WERI-Rb-1 (cell line): Measurements from ENCODE around the gene FAM131A.

Source experiments
- DNase-seq: peaks from one replicate; pipeline ENCODE4 v3.0.0-alpha.2; 2020
- H3K27ac ChIP-seq: fragments of 250-450 bp; sonication (Bioruptor Pico); 2 replicates; pipeline ENCODE4 v1.5.1; 2020; ENCODE audit warnings: mild to moderate bottlenecking, moderate library complexity
- H3K27me3 ChIP-seq: fragments of 250-450 bp; sonication (Bioruptor Pico); 2 replicates; pipeline ENCODE4 v1.5.1; 2021; ENCODE audit warnings: mild to moderate bottlenecking, low read depth, moderate library complexity; ENCODE audit not compliant: insufficient read depth, severe bottlenecking
- H3K36me3 ChIP-seq: fragments of 250-450 bp; sonication (Bioruptor Pico); 2 replicates; pipeline ENCODE4 v1.5.1; 2020; ENCODE audit warnings: mild to moderate bottlenecking, moderate library complexity
- H3K4me3 ChIP-seq: 2 replicates; pipeline ENCODE4 v1.5.1; 2011; ENCODE audit warnings: low read depth, mild to moderate bottlenecking, control low read depth, low read length
- H3K9me3 ChIP-seq: fragments of 250-450 bp; sonication (Bioruptor Pico); 2 replicates; pipeline ENCODE4 v1.5.1; 2021; ENCODE audit warnings: mild to moderate bottlenecking, moderate library complexity; ENCODE audit not compliant: severe bottlenecking
- TF ChIP-seq, protein P1 (sequence below): IDR thresholded peaks from 2 replicates; pipeline ENCODE4 v1.5.1; 2011; ENCODE audit warnings: low read depth, mild to moderate bottlenecking, control low read depth, inconsistent platforms, low read length

FAM131A gene

DNA sequence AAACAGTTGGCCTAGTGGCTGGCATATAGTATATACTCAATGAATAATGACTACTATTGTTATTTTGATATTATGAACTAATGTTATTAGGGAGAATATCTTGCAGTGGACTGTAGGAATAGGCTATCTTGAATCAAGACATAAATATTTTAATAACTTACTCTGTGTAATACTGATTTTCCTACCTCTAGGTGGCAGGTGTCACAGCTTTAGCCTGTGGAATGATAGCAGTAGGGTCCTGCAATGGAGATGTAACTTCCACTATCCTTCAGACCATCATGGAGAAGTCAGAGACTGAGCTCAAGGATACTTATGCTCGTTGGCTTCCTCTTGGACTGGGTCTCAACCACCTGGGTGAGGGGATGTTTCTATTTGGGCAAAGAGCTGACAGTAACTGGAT is 31.8 kb upstream of the FAM131A start:
- no peak overlapping the region for H3K27ac ChIP-seq
- no peaks in the 10 kb centered on the region for H3K9me3 ChIP-seq
- no peak overlapping the region for H3K4me3 ChIP-seq
- H3K36me3 ChIP-seq: peaks cover 85% of the 10 kb centered on the region
- DNase-seq: no peak
- no peaks in the 10 kb centered on the region for H3K27me3 ChIP-seq
- TF ChIP-seq, protein P1, sequence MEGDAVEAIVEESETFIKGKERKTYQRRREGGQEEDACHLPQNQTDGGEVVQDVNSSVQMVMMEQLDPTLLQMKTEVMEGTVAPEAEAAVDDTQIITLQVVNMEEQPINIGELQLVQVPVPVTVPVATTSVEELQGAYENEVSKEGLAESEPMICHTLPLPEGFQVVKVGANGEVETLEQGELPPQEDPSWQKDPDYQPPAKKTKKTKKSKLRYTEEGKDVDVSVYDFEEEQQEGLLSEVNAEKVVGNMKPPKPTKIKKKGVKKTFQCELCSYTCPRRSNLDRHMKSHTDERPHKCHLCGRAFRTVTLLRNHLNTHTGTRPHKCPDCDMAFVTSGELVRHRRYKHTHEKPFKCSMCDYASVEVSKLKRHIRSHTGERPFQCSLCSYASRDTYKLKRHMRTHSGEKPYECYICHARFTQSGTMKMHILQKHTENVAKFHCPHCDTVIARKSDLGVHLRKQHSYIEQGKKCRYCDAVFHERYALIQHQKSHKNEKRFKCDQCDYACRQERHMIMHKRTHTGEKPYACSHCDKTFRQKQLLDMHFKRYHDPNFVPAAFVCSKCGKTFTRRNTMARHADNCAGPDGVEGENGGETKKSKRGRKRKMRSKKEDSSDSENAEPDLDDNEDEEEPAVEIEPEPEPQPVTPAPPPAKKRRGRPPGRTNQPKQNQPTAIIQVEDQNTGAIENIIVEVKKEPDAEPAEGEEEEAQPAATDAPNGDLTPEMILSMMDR: 0 out of 2 replicates have a peak, but pooled peaks have one; percentile 10

DNA sequence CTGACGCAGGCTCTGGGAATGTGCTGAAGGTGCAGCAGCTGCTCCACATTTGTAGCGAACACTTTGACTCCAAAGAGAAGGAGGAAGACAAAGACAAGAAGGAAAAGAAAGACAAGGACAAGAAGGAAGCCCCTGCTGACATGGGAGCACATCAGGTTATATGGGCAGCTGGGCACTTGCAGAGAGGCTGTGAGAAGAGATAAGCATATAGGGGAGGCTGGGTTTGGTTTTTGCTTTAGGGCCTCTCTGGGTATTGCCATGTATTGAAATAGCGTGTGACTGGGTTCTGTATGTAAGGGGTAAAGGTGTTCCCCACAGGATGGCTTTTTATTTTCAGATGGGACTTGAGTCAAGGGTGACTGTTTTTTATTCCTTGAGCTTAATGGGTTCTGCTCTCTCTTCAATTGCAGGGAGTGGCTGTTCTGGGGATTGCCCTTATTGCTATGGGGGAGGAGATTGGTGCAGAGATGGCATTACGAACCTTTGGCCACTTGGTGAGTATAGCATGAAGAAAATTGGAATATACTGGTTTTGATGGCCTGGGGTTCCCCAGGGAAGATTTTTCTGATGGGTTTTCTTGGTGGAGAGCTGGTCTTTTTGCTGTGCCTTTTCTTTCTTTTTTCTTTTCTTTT is 30.9 kb upstream of the FAM131A start:
- H3K36me3 ChIP-seq: peaks cover 76% of the 10 kb centered on the region
- no peak for DNase-seq

DNA sequence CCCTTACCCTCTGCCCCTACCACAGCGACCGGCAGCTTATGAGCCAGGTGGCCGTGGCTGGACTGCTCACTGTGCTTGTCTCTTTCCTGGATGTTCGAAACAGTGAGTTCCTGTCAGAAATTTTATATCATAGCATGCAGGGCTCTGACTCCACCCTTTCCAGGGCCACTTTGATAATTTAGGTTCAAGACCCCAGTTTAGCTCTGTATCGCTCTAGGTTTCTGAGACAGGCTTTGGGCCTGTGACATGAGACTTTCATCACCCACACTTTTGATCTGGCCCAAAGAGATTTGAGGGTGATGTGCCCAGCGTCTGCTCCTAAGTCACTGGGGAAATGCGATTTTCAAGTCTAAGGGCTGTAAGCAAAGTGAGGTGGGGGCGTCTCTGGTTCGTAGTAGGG is 29.5 kb upstream of the FAM131A start:
- Histone ChIP-seq H3K27me3 (no peaks in the 10 kb centered on the region), H3K9me3 (no peaks in the 10 kb centered on the region), H3K36me3 (peaks cover 62% of the 10 kb centered on the region), H3K4me3 (no peak overlapping the region), H3K27ac (no peak overlapping the region)
- DNase-seq: no peak
- TF ChIP-seq, protein P1: no peak

More for the DNA sequence above, 30.9 kb upstream of the FAM131A start:
- no peak overlapping the region for H3K27ac ChIP-seq
- TF ChIP-seq, protein P1: no peak
- no peak overlapping the region for H3K4me3 ChIP-seq
- H3K9me3 ChIP-seq: no peaks in the 10 kb centered on the region
- H3K27me3 ChIP-seq: no peaks in the 10 kb centered on the region

DNA sequence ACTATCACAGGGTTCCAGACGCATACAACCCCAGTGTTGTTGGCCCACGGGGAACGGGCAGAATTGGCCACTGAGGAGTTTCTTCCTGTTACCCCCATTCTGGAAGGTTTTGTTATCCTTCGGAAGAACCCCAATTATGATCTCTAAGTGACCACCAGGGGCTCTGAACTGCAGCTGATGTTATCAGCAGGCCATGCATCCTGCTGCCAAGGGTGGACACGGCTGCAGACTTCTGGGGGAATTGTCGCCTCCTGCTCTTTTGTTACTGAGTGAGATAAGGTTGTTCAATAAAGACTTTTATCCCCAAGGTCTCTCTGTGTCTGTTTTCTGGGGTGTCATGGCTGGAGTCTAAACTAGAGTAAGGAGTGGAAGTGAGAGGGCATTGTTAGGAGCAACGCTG is 28.7 kb upstream of the FAM131A start:
- Histone ChIP-seq H3K27ac (no peak overlapping the region), H3K9me3 (no peaks in the 10 kb centered on the region), H3K4me3 (no peak overlapping the region), H3K36me3 (peaks cover 53% of the 10 kb centered on the region), H3K27me3 (no peaks in the 10 kb centered on the region)
- TF ChIP-seq, protein P1: no peak
- DNase-seq: no peak

DNA sequence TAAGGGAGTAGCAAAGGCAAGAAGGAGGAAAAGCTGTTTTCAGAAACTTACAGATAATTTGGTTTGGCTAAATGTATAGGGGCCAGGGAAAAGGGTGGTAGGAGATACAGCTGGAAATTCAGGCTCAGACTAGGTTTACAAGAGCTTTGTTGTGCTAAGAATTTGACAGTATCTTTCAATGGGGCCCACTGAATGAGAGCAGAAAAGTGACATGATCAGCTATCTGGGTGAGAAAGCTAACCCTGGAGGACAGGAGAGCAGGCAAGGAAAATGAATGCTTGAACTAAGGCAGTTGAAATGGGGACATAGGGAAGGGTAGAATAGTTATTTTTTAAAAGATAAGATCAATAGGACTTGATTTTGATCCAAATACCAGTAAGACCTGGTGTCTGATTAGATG is 25.8 kb upstream of the FAM131A start:
- peaks cover 36% of the 10 kb centered on the region for H3K36me3 ChIP-seq
- H3K27ac ChIP-seq: no peak overlapping the region
- no peaks in the 10 kb centered on the region for H3K27me3 ChIP-seq
- H3K9me3 ChIP-seq: no peaks in the 10 kb centered on the region
- TF ChIP-seq, protein P1: no peak
- no peak overlapping the region for H3K4me3 ChIP-seq
- DNase-seq: no peak

DNA sequence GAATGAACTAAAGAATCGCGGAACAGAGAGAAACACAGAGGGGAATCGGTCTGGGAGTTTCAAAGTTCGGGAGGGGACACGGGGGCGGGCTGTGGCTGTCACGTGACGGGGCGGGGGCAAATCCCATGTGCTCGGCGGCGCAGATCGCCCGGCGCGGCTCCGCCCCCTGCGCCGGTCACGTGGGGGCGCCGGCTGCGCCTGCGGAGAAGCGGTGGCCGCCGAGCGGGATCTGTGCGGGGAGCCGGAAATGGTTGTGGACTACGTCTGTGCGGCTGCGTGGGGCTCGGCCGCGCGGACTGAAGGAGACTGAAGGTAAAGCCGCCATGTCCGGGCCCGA is 23.1 kb upstream of the FAM131A start, which contains the start of gene EIF4G1:
Gene EIF4G1 (plus strand): TSS at position 244 of the 337 bp plus-strand sequence. CDS start 1,191 bp downstream, outside the sequence.
- Histone ChIP-seq H3K4me3 (peak within 1 kb of the TSS; percentile 65), H3K9me3 (no peaks in the 10 kb centered on the region), H3K27me3 (no peaks in the 10 kb centered on the region), H3K27ac (peak within 1 kb of the TSS; percentile 93), H3K36me3 (peaks cover 39% of the 10 kb centered on the region)
- peak; percentile 95 for DNase-seq
- TF ChIP-seq, protein P1: no peak
